NCI-H2196 (cell line): ENCODE results near the gene SERINC4.
"Not testable (repeated sequence)": the region's sequence is repeated elsewhere in the genome, so short reads cannot be mapped to it uniquely, and the experiment has no call there.

Experiments
- DNase-seq: peaks from one replicate; lab custom pipeline; 2025; ENCODE audit not compliant: unreplicated experiment; lab: John Stamatoyannopoulos, UW

SERINC4 gene

DNA sequence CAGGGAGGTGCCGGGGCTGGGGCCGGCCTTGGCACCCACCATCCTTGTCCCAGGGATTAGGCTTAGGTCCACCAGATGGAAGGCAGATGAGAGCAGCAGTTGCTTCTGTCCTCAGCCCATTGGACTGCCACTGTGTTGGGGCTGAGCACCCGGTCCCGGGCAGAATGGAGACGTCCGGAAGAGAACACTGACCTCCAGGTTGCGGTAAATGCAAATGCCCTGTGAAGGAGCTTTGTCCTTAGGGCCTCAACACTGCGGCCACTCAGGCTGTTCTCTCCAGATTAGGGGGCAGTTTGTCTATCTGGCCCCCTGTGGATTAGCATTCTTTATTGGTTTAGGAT lies at the start of gene SERINC4:
SERINC4 (minus strand) TSS at position 276 of the 341 bp plus-strand sequence; CDS start at position 42, 234 bp downstream.
- DNase-seq: no peak

DNA sequence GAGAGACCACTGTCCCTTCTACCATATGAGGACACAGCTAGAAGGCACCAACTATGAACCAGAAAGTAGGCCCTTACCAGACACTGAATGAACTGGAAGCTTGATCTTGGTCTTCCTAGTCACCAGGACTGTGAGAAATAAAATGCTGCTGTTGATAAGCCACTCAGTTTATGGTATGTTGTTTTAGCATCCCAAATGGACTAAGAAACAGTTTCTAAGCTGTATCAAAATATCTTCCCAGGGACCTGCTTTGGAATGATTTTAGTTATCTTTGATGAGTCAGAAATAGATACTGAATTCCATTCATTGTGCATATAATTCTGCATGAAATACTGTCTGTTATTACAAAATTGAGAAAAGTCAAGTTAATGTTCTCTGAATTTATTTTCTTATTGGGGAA lies 45.4 kb upstream of the SERINC4 start:
- no peak for DNase-seq

DNA sequence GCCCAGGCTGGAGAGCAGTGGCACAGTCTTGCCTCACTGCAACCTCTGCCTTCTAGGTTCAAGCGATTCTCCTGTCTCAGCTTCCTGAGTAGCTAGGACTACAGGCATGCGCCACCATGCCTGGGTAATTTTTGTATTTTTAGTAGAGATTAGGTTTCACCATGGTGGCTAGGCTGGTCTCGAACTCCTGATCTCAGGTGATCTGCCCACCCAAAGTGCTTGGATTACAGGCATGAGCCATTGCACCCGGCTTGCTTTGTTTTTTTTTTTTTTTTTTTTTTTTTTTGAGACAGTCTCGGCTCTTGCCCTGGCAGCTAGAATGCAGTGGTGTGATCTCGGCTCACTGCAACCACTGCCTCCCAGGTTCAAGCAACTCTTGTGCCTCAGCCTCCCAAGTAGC lies 32.5 kb upstream of the SERINC4 start:
- not testable (repeated sequence) for DNase-seq

DNA sequence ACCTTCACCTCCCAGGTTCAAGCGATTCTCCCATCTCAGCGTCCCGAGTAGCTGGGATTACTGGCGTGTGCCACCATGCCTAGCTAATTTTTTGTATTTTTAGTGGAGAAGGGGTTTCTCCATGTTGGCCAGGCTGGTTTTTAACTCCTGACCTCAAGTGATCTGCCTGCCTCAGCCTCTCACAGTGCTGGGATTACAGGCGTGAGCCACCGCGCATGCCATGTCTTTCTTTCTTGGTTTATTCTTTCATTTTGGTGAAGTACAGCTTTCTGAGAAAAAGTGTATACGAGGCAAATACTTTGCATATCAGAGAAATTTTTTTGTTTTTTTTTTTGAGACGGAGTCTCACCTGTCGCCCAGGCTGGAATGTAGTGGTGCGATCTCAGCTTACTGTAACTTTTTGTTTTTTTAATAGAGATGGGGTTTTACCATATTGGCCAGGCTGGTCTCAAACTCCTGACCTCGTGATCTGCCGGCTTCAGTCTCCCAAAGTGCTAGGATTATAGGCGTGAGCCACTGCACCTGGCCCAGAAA lies 31.6 kb upstream of the SERINC4 start:
- not testable (repeated sequence) for DNase-seq

DNA sequence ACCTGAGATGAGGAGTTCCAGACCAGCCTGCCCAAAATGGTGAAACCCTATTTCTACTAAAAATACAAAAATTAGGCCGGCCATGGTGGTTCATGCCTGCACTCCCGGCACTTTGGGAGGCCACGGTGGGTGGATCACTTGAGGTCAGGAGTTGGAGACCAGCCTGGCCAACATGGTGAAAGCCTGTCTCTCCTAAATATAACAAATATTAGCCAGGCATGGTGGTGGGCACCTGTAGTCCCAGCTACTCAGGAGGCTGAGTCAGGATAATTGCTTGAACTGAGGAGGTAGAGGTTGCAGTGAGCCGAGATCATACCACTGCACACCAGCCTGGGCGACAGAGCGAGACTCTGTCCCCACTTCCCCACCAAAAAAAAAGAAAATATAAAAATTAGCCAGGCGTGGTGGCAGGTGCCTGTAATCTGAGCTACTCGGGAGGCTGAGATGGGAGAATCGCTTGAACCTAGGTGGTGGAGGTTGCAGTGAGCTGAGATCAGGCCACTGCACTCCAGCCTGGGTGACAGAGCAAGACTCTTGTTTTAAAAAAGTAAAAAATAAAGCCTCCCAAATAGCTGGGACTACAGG lies 30.8 kb upstream of the SERINC4 start:
- not testable (repeated sequence) for DNase-seq

DNA sequence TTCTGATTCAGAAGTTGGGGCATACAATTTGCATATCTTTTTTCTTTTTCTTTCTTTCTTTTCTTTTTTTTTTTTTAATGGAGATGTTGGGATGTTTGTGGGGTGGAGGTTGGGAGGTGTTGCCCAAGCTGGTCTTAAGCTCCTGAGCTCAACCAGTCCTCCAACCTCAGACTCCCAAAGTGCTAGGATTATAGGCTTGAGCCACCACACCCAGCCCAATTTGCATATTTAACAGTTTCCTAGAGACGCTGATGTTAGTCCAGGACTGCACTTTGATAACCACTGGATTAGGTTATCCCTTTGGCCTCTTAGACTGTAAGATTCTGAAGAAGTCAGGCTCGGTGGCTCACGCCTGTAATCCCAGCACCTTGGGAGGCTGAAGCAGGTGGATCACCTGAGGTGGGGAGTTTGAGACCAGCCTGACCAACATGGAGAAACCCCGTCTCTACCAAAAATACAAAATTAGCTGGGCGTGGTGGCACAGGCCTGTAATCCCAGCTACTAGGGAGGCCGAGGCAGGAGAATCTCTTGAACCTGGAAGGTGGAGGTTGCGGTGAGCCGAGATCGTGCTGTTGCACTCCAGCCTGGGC lies 30.0 kb upstream of the SERINC4 start:
- not testable (repeated sequence) for DNase-seq

DNA sequence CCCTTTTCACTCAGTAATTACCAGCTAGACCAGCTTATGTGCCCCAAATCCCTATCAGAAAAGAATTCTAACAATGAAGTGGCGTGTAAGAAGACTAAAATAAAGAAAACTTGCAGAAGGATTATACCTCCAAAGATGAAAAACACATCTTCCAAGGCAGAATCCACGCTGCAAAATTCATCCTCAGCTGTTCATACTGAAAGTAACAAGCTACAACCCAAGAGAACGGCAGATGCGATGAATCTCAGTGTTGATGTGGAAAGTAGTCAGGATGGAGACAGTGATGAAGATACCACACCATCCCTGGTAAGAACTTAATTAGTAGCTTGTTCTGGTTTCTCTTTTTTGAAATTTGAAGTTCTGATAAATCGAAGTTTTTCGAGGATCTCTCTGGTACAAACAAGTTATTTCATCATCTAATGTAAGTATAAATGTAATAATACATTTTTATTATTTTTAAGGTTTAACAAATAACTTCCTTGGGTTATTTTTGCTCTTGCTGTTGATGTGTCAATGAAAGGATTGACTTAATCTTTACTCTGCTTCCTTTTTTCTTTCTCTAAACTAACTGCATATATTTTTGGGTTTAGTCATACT lies 28.1 kb upstream of the SERINC4 start:
- no peak for DNase-seq

DNA sequence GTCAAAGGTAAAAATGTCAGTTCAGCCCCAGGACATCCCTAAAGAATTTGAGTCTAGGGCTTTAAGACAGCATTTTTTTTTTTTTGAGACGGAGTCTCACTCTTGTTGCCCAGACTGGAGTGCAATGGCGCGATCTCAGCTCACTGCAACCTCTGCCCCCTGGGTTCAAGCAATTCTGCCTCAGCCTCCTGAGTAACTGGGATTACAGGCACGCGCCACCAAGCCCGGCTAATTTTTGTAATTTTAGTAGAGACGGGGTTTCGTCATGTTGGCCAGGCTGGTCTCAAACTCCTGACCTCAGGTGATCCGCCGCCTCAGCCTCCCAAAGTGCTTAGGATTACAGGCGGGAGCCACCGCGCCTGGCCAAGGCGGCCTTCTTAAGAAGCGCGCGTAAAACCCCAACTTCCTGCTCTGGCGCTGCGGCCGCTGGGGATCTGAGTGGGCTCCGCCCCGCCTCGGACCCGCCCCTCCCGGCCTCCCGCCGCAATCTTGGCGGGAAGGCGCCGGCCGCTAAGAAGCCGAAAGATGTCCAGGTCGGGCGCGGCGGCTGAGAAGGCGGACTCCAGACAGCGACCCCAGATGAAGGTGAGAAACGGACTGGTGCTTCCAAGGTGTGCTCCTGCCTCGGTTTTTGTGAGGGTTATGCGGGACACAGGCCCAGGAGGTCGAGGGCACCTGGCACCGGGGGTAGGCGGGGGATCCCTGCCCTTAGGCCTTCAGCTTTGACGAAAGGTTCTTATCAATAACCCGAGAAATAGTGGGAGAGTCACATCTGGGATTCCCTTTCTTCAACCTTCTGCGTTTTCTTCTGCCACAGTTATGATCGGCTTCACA lies 26.7 kb upstream of the SERINC4 start, which contains the start of gene WDR76:
WDR76 (plus strand) TSS at position 495 of the 834 bp plus-strand sequence; CDS start at position 526, 31 bp downstream.
- peak; percentile 78 for DNase-seq

DNA sequence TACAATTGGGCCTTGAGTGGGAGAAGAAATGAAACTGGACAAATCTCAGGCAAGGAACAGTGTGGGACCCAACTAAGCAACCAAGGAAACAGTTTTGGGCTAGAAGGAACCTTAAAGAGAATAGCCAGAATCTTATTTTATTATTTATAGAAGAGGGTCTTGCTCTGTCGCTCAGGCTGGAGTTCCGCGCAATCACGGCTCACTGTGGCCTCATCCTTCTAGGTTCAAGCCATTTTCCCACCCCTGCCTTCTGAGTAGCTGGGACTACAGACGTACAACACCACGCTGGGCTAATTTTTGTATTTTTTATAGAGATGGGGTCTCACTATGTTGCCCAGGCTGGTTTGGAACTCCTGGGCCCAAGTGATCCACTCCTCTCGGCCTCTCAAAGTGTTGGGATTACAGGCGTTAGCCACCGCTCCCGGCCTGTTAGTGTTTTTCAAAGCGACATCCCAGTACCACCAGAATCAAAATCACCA lies 26.0 kb upstream of the SERINC4 start:
- no peak for DNase-seq

DNA sequence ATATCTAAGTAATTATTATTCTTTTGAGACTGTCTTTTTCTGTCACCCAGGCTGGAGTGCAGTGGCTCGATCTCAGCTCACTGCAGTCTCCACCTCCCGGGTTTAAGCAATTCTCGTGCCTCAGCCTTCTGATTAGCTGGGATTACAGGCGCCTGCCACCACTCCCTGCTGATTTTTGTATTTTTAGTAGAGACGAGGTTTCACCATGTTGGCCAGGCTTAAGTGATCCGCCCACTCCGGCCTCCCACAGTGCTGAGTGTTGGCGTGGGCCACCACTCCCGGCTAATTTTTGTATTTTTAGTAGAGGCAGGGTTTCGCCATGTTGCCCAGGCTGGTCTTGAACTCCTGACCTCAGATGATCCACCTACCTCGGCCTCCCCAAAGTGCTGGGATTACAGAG lies 25.3 kb upstream of the SERINC4 start:
- DNase-seq: not testable (repeated sequence)

DNA sequence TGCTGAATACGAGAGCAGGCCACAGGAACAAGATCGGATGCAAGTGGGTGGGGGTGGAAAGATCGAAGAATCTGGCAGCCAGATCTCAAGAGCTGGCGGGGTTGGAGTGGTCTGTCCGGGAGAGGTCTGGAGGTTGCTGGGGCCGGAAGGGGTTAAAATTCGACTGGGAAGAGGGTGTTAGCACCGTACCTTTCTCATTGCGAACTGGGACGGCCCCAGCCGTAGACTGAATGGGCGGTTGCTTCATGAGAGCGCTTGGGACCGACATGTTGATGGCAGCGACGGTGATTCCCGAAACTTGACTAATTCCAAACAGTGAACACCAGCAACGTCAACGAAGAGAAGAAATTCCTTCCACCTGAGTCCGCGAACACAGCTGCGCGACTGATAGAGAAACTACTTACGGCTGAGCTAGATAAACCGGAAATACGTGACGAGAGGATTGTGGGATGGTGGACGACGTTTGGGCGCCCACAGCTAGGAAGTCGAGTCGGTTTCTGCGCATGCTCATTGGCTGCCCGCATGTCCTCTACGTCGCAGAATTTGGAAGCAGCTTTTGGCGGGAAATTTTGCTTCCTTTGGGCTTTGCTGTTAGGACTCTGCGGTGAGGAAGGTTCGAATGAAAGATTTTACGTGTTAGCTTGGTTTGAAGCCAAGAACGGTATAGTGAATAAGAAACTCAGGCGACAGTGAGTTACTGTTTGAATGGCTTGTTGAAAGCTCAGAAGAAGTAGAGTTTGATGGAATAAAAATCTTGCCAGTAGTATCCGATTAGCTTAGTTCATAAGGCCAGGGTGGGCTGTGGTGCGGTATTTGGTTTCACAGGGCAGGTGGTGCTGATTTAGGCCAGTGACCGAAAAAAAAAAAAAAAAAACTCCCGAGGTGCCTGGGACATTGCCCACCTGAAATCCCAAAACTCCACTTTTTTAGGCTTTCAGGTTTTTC lies 24.6 kb upstream of the SERINC4 start, which contains the start of gene MFAP1:
MFAP1 (minus strand) TSS at position 389 of the 945 bp plus-strand sequence; CDS start at position 268, 121 bp downstream.
- peak; percentile 87 for DNase-seq

DNA sequence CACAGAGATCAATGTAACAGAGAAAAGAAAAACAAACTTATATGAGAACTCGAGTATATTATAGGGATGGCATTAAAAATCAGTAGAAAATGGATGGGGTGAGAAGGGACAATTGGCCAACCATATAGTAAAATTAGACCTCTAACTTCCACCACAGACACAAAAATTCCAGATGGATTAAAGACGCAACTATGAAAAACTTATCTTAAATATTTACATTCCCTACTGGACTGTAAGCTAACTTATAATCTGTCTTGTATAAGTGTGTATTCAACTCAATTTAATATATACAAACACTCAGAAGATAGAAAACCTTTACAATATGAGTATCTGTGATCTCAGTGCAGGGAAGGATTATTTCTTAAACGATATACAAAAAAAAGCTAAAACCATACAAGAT lies 21.5 kb upstream of the SERINC4 start:
- no peak for DNase-seq

DNA sequence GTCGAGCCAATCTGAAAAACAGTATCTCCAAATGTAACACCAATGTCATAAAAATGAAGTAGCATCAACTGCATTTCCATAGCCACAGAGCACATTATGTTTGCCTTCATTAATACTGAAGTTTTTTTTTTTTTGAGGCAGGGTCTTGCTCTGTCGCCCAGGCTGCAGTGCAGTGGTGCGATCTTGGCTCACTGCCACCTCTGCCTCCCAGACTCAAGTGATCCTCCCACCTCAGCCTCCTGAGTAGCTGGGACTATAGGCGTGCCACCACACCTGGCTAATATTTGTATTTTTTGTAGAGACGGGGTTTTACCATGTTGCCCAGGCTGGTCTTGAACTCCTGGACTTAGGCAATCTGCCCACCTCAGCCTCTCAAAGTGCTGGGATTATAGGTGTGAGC lies 15.0 kb upstream of the SERINC4 start:
- not testable (repeated sequence) for DNase-seq

DNA sequence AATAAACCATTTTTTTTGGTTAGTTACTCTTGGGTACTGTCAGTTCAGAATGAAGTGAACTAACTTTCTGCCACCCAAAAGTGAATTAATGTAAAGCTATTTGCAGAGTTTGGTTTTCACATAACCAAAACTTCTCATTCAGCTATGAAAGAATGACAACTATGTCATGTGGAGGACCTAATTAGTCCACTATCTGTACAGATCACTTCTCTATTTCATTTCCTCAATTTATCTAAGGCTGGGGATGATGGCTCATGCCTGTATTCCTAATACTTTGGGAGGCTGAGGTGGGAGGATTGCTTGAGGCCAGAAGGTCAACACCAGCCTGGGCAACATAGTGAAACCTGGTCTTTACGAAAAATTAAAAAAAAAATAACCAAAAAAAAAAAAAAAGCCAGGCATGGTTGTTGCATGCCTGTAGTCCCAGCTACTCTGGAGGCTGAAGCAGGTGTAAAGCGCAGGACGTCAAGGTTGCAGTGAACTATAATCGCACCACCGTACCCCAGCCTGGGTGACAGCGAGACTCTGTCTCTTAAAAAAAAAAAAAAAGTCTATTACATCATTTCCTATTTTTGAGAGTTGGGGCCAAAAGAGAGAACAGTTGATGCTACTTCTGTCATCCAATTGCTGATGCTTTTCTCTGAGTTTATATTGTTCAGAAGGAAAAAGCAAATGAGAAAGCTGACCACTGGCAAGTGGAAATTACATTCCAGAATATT lies 9.1 kb upstream of the SERINC4 start:
- DNase-seq: no peak

DNA sequence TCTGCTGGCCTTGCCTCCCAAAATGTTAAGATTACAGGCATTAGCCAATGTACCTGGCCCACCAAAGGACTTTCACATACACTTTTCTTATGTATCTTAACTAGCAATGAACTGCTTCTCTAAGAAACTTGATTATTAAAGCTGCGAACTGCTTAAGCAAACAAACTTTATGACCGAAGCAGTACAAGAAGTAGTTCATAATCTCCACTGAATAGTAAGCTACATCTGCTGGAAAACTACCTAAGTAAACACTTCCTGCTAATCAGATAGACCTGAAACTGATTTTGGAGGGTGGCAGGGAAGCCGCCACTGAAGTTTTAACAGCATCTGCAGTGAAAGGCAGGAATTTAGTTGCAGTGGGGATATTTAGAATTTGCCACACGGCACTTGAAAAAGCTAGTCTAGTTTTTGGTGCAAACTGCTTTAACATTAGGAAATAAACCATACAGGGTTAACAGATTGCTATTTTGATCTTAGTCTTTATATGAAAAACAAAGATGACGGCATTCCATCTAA lies 8.5 kb upstream of the SERINC4 start:
- DNase-seq: no peak

DNA sequence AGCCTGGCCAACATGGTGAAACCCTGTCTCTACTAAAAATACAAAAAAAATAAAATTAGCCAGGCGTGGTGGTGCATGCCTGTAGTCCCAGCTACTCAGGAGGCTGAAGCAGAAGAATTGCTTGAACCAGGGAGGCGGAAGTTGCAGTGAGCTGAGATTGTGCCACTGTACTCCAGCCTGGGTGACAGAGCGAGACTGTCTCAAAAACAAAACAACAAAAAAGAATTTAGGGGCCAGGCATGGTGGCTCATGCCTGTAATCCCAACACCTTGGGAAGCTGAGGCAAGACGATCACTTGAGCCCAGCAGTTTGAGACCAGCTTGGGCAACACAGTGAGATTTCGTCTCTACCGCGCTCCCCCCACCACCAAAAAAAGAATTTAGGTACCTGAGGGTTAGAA lies 2.7 kb upstream of the SERINC4 start:
- DNase-seq: not testable (repeated sequence)

DNA sequence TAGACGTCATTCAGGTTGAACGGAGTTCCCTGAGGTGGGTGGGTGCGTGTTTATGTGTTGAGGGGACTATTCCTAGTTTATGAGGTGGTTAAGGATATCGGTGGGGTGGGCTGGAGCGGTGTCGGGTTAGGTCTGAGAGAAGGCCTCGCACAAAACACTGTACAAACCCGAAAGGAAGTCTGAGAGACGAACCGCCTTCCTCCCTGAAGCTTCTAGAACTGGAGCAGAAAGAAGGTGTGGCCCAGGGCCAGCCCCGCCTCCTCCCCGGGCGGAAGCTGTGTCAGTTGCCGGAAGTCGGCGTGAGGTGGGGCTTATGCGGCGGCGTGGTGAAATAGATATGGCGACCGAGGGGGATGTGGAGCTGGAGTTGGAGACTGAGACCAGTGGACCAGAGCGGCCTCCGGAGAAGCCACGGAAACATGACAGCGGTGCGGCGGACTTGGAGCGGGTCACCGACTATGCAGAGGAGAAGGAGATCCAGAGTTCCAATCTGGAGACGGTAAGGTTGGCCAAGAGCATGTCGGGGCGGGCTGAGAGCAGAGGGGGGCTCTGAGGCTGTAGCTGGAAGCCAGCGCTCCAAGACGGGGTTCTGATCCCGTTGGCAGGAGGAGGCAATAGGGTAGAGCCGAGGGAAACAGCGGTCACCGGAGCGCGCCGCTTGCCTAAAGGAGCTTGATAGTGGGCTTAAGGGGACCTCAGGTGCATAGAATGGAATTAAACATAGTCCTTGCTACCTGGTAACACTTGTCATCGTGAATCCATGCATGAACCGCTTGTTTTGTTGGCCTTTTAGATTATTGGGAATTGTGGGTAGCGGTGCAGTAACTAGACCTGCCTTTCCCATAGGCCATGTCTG lies 494 bp upstream of the SERINC4 start, which contains the start of gene HYPK:
HYPK (plus strand) TSS at position 314 of the 856 bp plus-strand sequence; CDS start at position 338, 24 bp downstream.
- DNase-seq: peak; percentile 73
